Aorta (tissue), 5 donors: Measurements from ENCODE around the gene RDH5. TPM values are rescaled to one million over a fixed set of nuclear protein-coding genes. Genes with fewer than 3 reads are reported as not detected.

Source experiments
- ATAC-seq: fragments of 200-7000 bp; cut with Tn5 transposase; one replicate; pipeline ENCODE4 v1.9.1; 2022; ENCODE audit warnings: moderate library complexity; ENCODE audit not compliant: low FRiP score
- DNase-seq, 2 donors: peaks; one replicate each; pipeline ENCODE4 v3.0.0-alpha.2; 2020
- H3K27ac ChIP-seq, 2 donors: one replicate each; pipeline ENCODE4 v1.5.1; 2013; ENCODE audit warnings: low read length in 2 of 2, mild to moderate bottlenecking in 2 of 2, moderate library complexity in 2 of 2, control low read depth in 1 of 2, inconsistent platforms in 1 of 2, low read depth in 1 of 2
- H3K27me3 ChIP-seq, 2 donors: one replicate each; pipeline ENCODE4 v1.6.1; 2013; ENCODE audit warnings: control low read depth in 1 of 2, low read length in 1 of 2, mild to moderate bottlenecking in 1 of 2, moderate library complexity in 1 of 2; ENCODE audit not compliant: insufficient read depth in 2 of 2, control insufficient read depth in 1 of 2
- H3K36me3 ChIP-seq, 2 donors: one replicate each; pipeline ENCODE4 v1.6.1; 2013; ENCODE audit warnings: control low read depth in 1 of 2, low read length in 1 of 2, mild to moderate bottlenecking in 1 of 2; ENCODE audit not compliant: insufficient read depth in 2 of 2, control insufficient read depth in 1 of 2
- H3K4me1 ChIP-seq, 2 donors: one replicate each; pipeline ENCODE4 v1.6.1; 2013; ENCODE audit warnings: low read length in 2 of 2, control low read depth in 1 of 2, mild to moderate bottlenecking in 1 of 2, moderate library complexity in 1 of 2; ENCODE audit not compliant: insufficient read depth in 2 of 2, control insufficient read depth in 1 of 2
- H3K4me3 ChIP-seq, 2 donors: one replicate each; pipeline ENCODE4 v1.5.1; 2013; ENCODE audit warnings: low read length in 2 of 2, control low read depth in 1 of 2, mild to moderate bottlenecking in 1 of 2
- H3K9me3 ChIP-seq: one replicate; pipeline ENCODE4 v1.6.1; 2013; ENCODE audit warnings: mild to moderate bottlenecking, low read length; ENCODE audit not compliant: control insufficient read depth
- WGBS, 2 donors: extraction: QIAGEN DNeasy Blood & Tissue Kit; methylation state at CpG; one replicate each; pipeline ENCODE4 v1.1.7; 2013; 5-methylcytosine and 5-hydroxymethylcytosine counted together
- intact Hi-C, 2 donors: fragments of 100-400 bp; cut with DNase I; formaldehyde crosslinking; loops; one replicate each; pipeline versions ENCODE4 v1.14.2 to v1.15.0; 2022
- polyA plus RNA-seq, 2 donors: library from polyadenylated mRNA; stranded (reverse); fragments of 200-250 nt; gene quantifications; one replicate each; pipeline ENCODE4 v1.2.3, GENCODE V29; 2013
- total RNA-seq, 2 donors: library from RNA; stranded (reverse); fragmentation: NEBNext Ultra II Directional; extraction: Animal tissue kit (Norgen Biotek cat#: 25700); gene quantifications; one replicate each; pipeline ENCODE4 v1.2.1, GENCODE V29; 2021
- donor health status: healthy with polysubstance abuse.
- donor health status: Bipolar disorder and iron deficiency.
- donor health status: DM: no; HTN: no; CAD: no.
- donor health status: DM: no; HTN: no; CAD: no.
- donor health status: DM: yes; HTN: yes; CAD: no.

The RDH5 gene
- total and polyA plus RNA-seq, 4 donors = 16.7 to 51.1 (median 35.6) TPM

GRCh38 chr12:55693323-55694187 is 26.6 kb upstream of the RDH5 start:
- no peak overlapping the region for H3K4me3 ChIP-seq
- H3K36me3 ChIP-seq = peaks cover 3 to 18% of the 10 kb centered on the region in 2 donors
- no peak overlapping the region for H3K27ac ChIP-seq
- no peaks in the 10 kb centered on the region for H3K4me1 ChIP-seq
- DNase-seq (peak in 1 of 2 donors; percentile 51), ATAC-seq (no peak)
- H3K9me3 ChIP-seq = no peaks in the 10 kb centered on the region
- WGBS, 2 donors = 89 to 95% methylated on average over 7 of the region's 7 CpGs
- intact Hi-C loops = no loop called here
- H3K27me3 ChIP-seq = no peaks in the 10 kb centered on the region

GRCh38 chr12:55694188-55694515 is 26.0 kb upstream of the RDH5 start:
- Histone ChIP-seq H3K27me3 (no peaks in the 10 kb centered on the region), H3K4me3 (no peak overlapping the region), H3K9me3 (no peaks in the 10 kb centered on the region), H3K4me1 (no peaks in the 10 kb centered on the region), H3K27ac (no peak overlapping the region), H3K36me3 (peaks cover 3 to 18% of the 10 kb centered on the region in 2 donors)
- ATAC-seq = no peak
- DNase-seq = peak in 1 of 2 donors; percentile 59
- 90 to 96% methylated on average over 7 of the region's 7 CpGs for WGBS, 2 donors
- intact Hi-C loops = no loop called here

- ATAC-seq = peak; percentile 22
- peaks cover 3 to 18% of the 10 kb centered on the region in 2 donors for H3K36me3 ChIP-seq
- DNase-seq = peak; percentile 37 to 59
Measured at GRCh38 chr12:55694651-55695050, 25.5 kb upstream of the RDH5 start.

GRCh38 chr12:55695349-55695748 is 24.8 kb upstream of the RDH5 start:
- no peaks in the 10 kb centered on the region for H3K4me1 ChIP-seq
- 81 to 82% methylated on average over 7 of the region's 7 CpGs for WGBS, 2 donors
- H3K27me3 ChIP-seq = no peaks in the 10 kb centered on the region
- no peak overlapping the region for H3K4me3 ChIP-seq
- peaks cover 3 to 18% of the 10 kb centered on the region in 2 donors for H3K36me3 ChIP-seq
- DNase-seq (peak in 1 of 2 donors; percentile 45), ATAC-seq (no peak)
- H3K9me3 ChIP-seq = no peaks in the 10 kb centered on the region
- no peak overlapping the region for H3K27ac ChIP-seq
- intact Hi-C loops = no loop called here

More at GRCh38 chr12:55694651-55695050, 25.5 kb upstream of the RDH5 start:
- H3K9me3 ChIP-seq = no peaks in the 10 kb centered on the region
- no peak overlapping the region for H3K27ac ChIP-seq
- H3K27me3 ChIP-seq = no peaks in the 10 kb centered on the region
- WGBS, 2 donors = 93 to 94% methylated on average over 4 of the region's 4 CpGs
- no peak overlapping the region for H3K4me3 ChIP-seq
- intact Hi-C loops = no loop called here
- no peaks in the 10 kb centered on the region for H3K4me1 ChIP-seq

- DNase-seq = peak; percentile 30 to 34
- intact Hi-C loops = no loop called here
- Histone ChIP-seq H3K27me3 (no peaks in the 10 kb centered on the region), H3K4me3 (no peak overlapping the region), H3K4me1 (no peaks in the 10 kb centered on the region), H3K9me3 (no peaks in the 10 kb centered on the region), H3K36me3 (peaks cover 3 to 20% of the 10 kb centered on the region in 2 donors), H3K27ac (no peak overlapping the region)
- no peak for ATAC-seq
- WGBS, 2 donors = 81 to 84% methylated on average over 6 of the region's 6 CpGs
Measured at GRCh38 chr12:55696141-55696540, 24.1 kb upstream of the RDH5 start.

GRCh38 chr12:55696796-55697462 is 23.3 kb upstream of the RDH5 start:
- 78% methylated on average over 19 of the region's 19 CpGs for WGBS, 2 donors

GRCh38 chr12:55697686-55698085 is 22.5 kb upstream of the RDH5 start:
- H3K4me1 ChIP-seq = no peaks in the 10 kb centered on the region
- intact Hi-C loops = no loop called here
- peaks cover 0 to 21% of the 10 kb centered on the region in 2 donors for H3K36me3 ChIP-seq
- H3K4me3 ChIP-seq = no peak overlapping the region
- ATAC-seq (no peak), DNase-seq (peak; percentile 26 to 48)
- no peaks in the 10 kb centered on the region for H3K9me3 ChIP-seq
- 91% methylated on average over 7 of the region's 7 CpGs for whole genome bisulfite sequencing, 2 donors
- H3K27me3 ChIP-seq = no peaks in the 10 kb centered on the region
- no peak overlapping the region for H3K27ac ChIP-seq

More at GRCh38 chr12:55696796-55697462, 23.3 kb upstream of the RDH5 start:
- DNase-seq = peak; percentile 29 to 72
- H3K4me1 ChIP-seq = no peaks in the 10 kb centered on the region
- no peaks in the 10 kb centered on the region for H3K9me3 ChIP-seq
- no peaks in the 10 kb centered on the region for H3K27me3 ChIP-seq
- H3K36me3 ChIP-seq = peaks cover 3 to 21% of the 10 kb centered on the region in 2 donors
- no peak for ATAC-seq
- H3K27ac ChIP-seq = no peak overlapping the region
- intact Hi-C loops = no loop called here
- H3K4me3 ChIP-seq = no peak overlapping the region

- 86 to 87% methylated on average over 16 of the region's 16 CpGs for WGBS, 2 donors
- no peak for ATAC-seq
Measured at GRCh38 chr12:55698241-55698955, 21.8 kb upstream of the RDH5 start.

More at GRCh38 chr12:55698241-55698955, 21.8 kb upstream of the RDH5 start:
- Histone ChIP-seq H3K27me3 (no peaks in the 10 kb centered on the region), H3K9me3 (no peaks in the 10 kb centered on the region), H3K27ac (no peak overlapping the region), H3K36me3 (peaks cover 0 to 19% of the 10 kb centered on the region in 2 donors), H3K4me1 (no peaks in the 10 kb centered on the region), H3K4me3 (no peak overlapping the region)
- intact Hi-C loops = no loop called here
- peak; percentile 44 to 70 for DNase-seq
